SK-N-SH treated with all-trans-retinoic acid at 6 μM for 48 hours (cell line): ENCODE data around the gene PRKAG1.

Experiments
- ARNTL ChIP-seq: fragments of 450-650 bp; formaldehyde crosslinking; IDR thresholded peaks from 2 replicates; pipeline ENCODE4 v1.5.0; 2020; ENCODE audit warnings: low read depth, mild to moderate bottlenecking, moderate library complexity, borderline replicate concordance
- CSDC2 ChIP-seq: fragments of 250-450 bp; sonication (Bioruptor Pico); IDR thresholded peaks from 2 replicates; pipeline ENCODE4 v1.5.0; 2020; ENCODE audit warnings: mild to moderate bottlenecking, moderate library complexity
- ISL1 ChIP-seq: fragments of 250-450 bp; sonication (Bioruptor Pico); IDR thresholded peaks from 2 replicates; pipeline ENCODE4 v2.1.2; 2022; ENCODE audit warnings: mild to moderate bottlenecking, moderate library complexity
- PATZ1 ChIP-seq: fragments of 250-450 bp; sonication (Bioruptor Pico); IDR thresholded peaks from 2 replicates; pipeline ENCODE4 v1.8.0; 2020; ENCODE audit warnings: mild to moderate bottlenecking, moderate library complexity, borderline replicate concordance
- RARB ChIP-seq: fragments of 250-450 bp; sonication (Bioruptor Pico); IDR thresholded peaks from 2 replicates; pipeline ENCODE4 v1.8.0; 2021; ENCODE audit warnings: mild to moderate bottlenecking, moderate library complexity
- TOX ChIP-seq: fragments of 250-450 bp; sonication (Bioruptor Pico); IDR thresholded peaks from 2 replicates; pipeline ENCODE4 v1.8.0; 2021; ENCODE audit warnings: mild to moderate bottlenecking, moderate library complexity, borderline replicate concordance
- ZFP3 ChIP-seq: fragments of 250-450 bp; sonication (Bioruptor Pico); IDR thresholded peaks from 2 replicates; pipeline ENCODE4 v1.5.0; 2020; ENCODE audit warnings: mild to moderate bottlenecking, moderate library complexity
- ZNF8 ChIP-seq: fragments of 450-650 bp; formaldehyde crosslinking; IDR thresholded peaks from 2 replicates; pipeline ENCODE4 v1.5.0; 2020; ENCODE audit warnings: mild to moderate bottlenecking, moderate library complexity
- TF ChIP-seq, protein P1 (sequence below): fragments of 250-450 bp; sonication (Bioruptor Pico); IDR thresholded peaks from 2 replicates; pipeline ENCODE4 v1.5.1; 2020; ENCODE audit warnings: low read depth, mild to moderate bottlenecking, moderate library complexity

GRCh38 chr12:49048953-49049352 is 30.4 kb upstream of the PRKAG1 start:
- TF ChIP-seq, protein P1, sequence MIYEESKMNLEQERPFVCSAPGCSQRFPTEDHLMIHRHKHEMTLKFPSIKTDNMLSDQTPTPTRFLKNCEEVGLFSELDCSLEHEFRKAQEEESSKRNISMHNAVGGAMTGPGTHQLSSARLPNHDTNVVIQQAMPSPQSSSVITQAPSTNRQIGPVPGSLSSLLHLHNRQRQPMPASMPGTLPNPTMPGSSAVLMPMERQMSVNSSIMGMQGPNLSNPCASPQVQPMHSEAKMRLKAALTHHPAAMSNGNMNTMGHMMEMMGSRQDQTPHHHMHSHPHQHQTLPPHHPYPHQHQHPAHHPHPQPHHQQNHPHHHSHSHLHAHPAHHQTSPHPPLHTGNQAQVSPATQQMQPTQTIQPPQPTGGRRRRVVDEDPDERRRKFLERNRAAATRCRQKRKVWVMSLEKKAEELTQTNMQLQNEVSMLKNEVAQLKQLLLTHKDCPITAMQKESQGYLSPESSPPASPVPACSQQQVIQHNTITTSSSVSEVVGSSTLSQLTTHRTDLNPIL (CRISPR knock-in tag), result no peak
- no peak for TF ChIP-seq PATZ1 (CRISPR knock-in tag)
- no peak for TF ChIP-seq ARNTL
- no peak for TF ChIP-seq RARB
- no peak for TF ChIP-seq CSDC2 (CRISPR knock-in tag)
- no peak for TF ChIP-seq ZFP3 (CRISPR knock-in tag)
- no peak for TF ChIP-seq ZNF8 (CRISPR knock-in tag)
- no peak for TF ChIP-seq ISL1 (CRISPR knock-in tag)
- no peak for TF ChIP-seq TOX (CRISPR knock-in tag)
